Activated CD8-positive, alpha-beta memory T cell treated with anti-CD3 and anti-CD28 coated beads, Interleukin-2, amount 50 U/mL, for 4 hours (primary cell): Measurements from ENCODE around the gene SLC7A7.
"Not testable (repeated sequence)": the region's sequence is repeated elsewhere in the genome, so short reads cannot be mapped to it uniquely, and the experiment has no call there.

Source experiments
- DNase-seq: peaks from one replicate; pipeline ENCODE4 v3.0.0-alpha.2; 2020

SLC7A7 gene

DNA sequence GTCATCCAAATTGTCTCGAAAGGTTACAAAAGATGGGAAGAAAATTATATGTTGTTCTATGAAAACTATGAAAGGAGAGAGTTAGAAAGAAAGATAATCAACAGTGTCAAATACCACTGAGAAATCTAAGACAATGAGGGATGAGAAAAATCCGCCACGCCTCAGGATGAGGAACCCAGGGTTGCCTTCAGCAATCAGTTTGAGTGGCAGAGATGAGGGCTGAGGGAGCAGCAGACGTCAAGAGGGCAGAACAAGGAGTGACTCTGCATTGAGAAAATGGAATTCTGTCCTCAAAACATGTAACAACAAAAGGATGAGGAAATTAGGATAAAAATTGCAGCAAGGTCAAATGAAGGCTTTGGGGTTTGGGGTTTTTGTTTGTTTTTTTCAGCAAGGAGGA, 67.0 kb downstream of the SLC7A7 start:
- no peak for DNase-seq

DNA sequence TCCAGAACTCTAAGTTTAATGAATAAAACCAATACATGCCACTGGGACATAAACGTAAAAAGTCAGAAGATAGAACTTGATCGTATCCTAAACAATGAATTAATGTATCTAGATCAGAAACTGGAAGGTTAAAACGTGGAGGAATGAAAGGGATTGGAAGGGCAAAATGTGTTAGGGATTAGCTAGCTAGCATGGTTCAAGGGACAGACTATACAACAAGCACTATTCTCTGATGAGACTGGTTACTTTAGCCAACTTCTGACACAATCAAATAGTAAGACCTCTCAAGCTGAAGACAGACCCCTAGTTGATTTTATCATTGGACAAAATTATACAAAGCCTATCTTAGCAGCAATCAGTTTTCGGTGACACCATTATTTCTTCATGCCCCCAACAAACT, 67.5 kb downstream of the SLC7A7 start:
- DNase-seq = no peak

DNA sequence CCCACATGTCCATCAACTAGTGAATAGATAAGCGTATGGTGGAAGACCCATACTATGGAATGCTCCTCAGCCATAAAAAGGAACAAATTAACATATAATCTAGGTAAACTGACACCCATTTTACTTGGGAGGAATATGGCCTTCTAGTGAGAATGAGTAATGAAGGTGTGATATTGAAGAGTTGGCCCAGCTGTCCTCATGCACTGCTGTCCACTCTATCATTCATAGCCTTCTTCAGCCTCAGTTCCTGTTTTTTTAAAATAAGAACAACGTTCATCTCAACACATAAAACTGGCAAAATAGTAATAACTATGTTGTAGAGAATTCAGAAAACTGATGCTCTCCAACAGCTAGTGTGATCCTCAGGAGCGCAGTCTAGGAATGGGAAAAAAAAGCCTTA, 75.2 kb downstream of the SLC7A7 start:
- no peak for DNase-seq

GRCh38 chr14:22739423-22739822, 75.8 kb downstream of the SLC7A7 start:
- no peak for DNase-seq

DNA sequence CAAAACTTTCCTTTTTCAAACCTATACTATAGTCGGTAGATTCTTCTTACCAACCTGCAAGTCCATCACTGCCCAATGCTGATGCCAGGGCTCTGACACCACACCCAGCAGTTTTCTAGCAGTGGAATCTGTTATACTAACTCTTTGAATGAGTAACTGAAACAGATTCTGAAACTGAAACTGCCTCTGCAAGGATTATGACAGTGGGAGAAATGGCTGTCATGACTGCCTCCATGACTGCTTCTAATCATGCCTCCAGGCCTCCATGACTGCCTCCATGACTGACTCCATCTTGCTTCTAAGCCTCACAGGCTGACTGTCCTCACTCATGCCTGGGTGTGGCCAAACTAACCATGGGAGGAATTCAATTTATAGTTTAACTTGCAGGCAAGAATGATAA, 78.2 kb downstream of the SLC7A7 start:
- DNase-seq = no peak

DNA sequence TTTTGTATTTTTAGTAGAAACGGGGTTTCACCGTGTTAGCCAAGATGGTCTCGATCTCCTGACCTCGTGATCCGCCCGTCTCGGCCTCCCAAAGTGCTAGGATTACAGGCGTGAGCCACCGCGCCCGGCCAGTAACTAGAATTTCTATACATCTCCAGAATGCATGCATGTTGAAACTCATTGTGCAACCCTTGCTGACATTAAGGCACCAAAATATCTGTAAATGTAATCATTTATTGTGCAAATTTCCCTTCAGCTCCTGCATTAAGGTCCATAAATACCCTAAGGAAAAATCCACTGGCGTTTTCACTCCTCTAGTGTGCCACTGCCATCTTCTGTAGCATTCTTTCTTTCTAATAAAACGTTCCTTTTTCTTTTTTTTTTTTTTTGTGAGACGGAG, 78.9 kb downstream of the SLC7A7 start:
- not testable (repeated sequence) for DNase-seq

- DNase-seq = no peak
These were observed 80.1 kb downstream of the SLC7A7 start for GRCh38 chr14:22735096-22735495.

- DNase-seq = no peak
These were observed 81.4 kb downstream of the SLC7A7 start for GRCh38 chr14:22733829-22734228.

GRCh38 chr14:22732062-22732461, 83.2 kb downstream of the SLC7A7 start:
- not testable (repeated sequence) for DNase-seq

DNA sequence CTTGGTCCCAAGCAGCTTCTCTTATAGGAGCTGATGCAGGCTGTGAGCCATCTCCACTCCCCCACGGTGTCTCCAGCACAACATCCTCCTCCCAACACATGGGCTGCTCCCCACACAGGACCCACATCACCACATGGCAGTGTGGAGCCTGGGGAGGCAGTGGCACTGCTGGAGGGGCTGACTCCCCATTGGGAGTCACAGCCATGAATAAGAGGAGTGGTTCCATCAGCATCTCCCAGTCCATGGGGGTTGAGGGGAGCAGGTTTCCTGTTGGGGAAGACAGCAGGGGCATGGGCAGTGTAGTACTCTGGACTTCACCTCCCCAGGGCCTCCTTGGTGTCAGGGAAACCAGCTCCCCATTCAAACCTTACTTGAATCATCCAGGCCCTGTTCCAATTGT, 89.2 kb downstream of the SLC7A7 start:
- DNase-seq = no peak

DNA sequence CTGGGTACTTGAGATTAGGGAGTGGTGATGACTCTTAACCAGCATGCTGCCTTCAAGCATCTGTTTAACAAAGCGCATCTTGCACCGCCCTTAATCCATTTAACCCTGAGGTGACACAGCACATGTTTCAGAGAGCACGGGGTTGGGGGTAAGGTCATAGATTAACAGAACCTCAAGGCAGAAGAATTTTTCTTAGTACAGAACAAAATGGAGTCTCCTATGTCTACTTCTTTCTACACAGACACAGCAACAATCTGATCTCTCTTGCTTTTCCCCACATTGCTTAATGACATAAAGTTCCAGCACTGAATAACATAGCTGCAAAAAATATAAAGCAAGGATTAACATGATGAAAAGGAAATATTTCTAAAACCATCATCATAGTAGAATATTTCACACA, 89.9 kb downstream of the SLC7A7 start:
- DNase-seq = not testable (repeated sequence)

GRCh38 chr14:22724847-22725246, 90.4 kb downstream of the SLC7A7 start:
- DNase-seq = not testable (repeated sequence)

- DNase-seq = no peak
These were observed 91.4 kb downstream of the SLC7A7 start for GRCh38 chr14:22723815-22724214.
